GM19324 (cell line): ENCODE results near the gene RTL1.

ENCODE experiments used
- ATAC-seq: cut with Tn5 transposase; IDR thresholded peaks from one replicate; pipeline ENCODE4 v1.9.1; 2021; ENCODE audit warnings: mild to moderate bottlenecking, moderate library complexity; ENCODE audit not compliant: unreplicated experiment, low FRiP score

RTL1 gene

DNA sequence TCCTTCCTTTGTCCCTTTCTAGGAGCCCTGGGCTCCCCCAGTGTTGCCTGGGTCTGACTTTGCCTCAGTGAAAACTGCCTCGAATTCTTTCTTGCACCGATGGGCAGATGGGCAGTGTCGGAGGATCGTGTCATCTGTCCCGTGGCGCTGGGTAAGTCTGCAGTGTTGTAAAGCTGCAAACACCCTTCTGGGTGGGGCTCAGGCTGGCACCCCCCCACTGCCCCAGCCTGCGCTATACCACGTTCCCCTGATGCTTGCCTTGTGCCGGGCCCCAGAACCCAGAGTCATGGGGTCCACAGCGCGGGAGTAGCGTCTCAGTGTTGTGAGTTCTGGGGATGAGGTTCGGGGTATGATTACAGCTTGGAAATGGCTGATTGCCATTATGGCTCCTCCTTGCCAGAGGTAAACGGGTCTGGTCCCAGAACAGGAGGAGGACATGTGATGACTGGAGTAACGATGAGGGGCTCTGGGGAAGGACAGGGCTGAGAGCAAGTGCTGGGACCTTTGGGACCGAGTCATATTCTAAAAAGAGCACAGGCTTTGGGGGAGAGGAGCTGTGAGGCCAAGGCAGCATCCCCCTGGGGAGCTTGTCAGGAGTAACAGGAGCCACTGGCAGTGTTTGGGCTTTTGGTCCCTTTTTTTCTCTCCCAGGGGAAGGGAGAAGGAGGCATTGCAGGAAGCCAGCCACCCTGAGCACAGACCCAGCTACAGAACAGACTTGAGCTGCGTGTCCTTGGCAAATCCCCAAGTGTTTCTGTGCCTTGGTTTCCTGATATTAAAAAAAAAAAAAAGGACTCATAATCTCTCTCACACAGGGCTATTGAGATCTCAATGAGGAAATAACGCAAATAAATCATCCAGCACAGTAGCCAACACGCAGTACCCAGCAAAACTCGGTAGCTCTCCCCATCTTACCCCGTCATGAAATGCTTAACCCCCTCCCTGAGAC, 4.3 kb downstream of the RTL1 start:
- ATAC-seq: no peak

DNA sequence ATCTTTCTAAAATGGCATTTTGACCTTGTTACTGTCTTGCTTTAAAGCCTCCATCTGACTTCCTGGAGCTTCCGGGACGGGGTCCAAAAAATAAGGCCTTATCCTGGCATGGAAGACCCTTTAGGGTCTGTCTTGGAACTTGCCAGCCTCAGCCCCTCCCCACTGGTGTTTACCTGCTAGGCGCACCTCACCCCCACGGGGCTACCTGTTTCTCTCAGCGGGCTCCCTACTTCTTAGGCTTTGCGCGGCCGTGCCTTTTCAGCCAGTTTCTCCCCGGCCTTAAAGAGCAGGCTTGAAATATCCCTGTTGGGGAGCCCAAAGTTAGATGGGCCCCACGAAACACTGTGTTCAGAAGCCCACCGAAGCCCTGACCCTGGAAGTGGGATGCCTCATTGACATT, 5.1 kb downstream of the RTL1 start:
- no peak for ATAC-seq

GRCh38 chr14:100896369-100897060, 7.0 kb downstream of the RTL1 start:
- no peak for ATAC-seq

DNA sequence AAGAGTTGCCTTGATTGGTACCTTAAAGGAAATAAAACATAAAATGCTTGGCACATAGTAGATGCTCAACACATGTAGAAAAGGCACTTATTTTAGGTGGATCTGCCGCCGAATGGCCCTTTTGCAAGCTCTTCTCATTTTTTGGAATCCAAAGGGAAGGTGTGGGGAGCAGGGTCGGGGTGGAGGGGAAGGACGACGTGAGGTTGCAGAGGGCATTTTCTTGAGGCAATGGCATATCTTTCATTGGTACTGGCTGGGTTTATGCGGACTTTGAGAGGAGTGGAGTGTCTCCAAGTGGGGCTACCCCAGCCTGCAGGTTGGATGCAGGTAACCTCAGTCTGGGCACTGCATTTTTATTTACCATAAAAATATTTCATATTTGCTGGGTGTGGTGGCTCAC, 8.1 kb downstream of the RTL1 start:
- no peak for ATAC-seq

GRCh38 chr14:100894416-100894815, 9.1 kb downstream of the RTL1 start:
- no peak for ATAC-seq

GRCh38 chr14:100893760-100894159, 9.8 kb downstream of the RTL1 start:
- ATAC-seq: no peak

GRCh38 chr14:100893228-100893601, 10.3 kb downstream of the RTL1 start:
- ATAC-seq: no peak

- no peak for ATAC-seq
These were observed 10.9 kb downstream of the RTL1 start for GRCh38 chr14:100892496-100893227.

DNA sequence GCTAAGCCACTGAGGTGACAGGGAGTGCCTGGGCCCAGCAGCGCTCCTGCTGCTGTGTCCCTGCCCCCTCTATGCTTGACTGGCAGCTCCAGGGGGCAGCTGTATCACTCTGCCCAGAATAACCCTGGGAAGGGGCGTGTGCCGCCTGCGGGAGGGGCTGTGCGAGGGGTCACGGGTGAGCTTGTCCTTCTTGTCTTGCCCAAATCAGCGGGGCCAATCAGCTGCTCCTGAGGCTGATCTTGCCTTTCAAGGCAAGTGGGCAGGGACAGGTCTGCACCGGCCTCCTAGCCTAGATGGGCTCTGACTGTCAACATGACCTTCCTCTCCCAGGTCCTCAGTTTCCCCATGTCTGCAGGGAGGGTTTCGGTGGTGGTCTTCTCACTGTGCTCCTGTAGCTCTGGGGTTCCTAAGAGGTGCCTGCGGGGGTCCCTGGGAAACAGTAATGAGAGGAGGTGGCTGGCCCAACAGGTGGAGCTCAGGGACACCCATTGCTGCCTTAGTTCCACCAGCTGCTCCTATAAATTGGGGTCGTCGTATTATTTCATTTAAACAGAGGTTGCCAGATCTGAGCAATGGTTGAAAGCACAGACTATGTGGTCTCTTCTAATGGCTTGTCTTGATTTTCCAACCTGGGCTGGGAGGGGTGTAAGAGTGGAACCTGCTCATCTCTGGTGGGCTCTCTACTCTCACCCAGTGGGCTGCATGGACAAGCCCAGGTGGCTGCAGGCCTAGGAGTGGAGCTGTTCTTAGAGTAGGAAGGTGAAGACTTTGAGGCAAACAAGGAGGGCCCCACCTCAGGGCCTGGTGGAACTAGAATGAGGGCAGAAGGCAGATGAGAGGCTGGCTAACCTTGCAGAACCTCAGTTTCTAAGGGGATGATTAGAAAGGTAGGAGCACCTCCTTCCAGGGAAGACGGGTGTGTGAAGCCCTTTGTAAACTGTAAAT, 11.7 kb downstream of the RTL1 start:
- no peak for ATAC-seq

- no peak for ATAC-seq
These were observed 12.5 kb downstream of the RTL1 start for GRCh38 chr14:100891051-100891450.

GRCh38 chr14:100890061-100890850, 13.3 kb downstream of the RTL1 start:
- ATAC-seq: no peak

DNA sequence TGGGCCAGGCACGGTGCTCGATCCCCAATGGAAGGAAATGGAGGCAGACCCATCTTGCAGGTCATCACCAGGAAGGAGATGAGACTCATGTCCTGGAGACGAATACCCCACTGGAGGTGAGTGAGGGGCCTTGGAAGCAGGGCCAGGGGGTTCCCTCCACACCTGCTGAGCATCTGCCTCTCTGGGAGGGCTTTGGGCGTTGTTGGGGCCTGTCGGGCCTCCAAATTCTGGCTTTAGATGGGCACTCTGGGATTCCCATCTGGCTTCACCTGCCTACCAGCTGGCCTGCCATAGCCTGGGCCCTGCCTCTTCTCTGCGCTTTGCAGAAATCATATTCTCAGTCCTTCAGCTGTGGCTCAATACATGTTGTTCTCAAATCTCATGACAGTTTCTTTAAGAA, 13.9 kb downstream of the RTL1 start:
- ATAC-seq: no peak

DNA sequence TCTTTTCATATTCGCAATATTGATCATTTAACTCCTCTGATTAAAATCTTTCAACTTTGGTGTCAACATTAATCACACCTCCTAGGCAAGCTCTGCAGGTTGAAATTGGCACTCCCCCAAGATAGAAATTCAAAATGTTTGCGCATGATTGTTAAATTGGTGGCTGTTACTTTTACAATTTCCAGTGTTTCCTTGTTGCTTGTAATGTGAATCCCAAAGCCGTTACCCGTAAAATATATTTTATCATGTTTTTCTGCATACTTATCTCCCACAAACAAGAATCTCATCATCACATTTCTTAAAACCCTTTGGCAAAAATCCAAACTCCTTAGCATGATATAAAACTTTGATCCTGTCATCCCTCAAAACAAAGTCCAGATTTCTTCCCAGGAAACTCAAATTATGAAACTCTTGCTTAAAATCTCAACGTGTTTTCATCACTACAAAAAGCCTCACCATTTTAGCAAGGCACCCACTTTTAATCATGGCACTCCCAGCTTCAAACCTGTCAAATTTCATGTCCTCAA, 14.7 kb downstream of the RTL1 start:
- no peak for ATAC-seq

DNA sequence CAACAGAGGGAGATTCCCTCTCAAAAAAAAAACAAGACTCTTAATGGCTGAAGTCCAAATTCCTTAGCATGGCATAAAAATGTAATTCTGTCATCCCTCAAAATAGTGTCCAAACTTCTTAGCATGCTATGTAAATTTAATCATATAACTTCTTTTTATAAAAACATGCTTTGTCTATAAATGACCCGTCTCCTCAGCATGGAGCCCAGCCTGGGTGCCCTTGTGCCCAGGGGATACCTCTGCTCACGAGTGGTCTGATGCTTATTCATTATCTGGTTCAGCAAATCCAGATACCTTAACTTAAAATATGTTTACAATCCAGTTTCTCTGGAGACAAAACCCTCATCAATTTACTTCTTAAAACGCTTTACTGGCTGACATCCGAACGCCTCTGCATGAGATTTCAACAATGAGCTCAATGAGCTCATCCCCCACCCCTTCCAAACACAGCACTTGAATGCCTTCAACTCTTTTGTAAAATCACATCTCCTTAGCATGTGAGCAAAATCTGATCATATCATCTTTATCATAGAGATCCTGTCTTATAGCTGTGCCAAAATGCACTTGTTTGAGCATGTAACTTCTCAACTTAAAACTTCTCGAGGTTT, 15.7 kb downstream of the RTL1 start:
- ATAC-seq: no peak

GRCh38 chr14:100885617-100886016, 17.9 kb downstream of the RTL1 start:
- ATAC-seq: no peak

GRCh38 chr14:100885196-100885595, 18.3 kb downstream of the RTL1 start:
- no peak for ATAC-seq

- ATAC-seq: no peak
These were observed 19.1 kb downstream of the RTL1 start for GRCh38 chr14:100884456-100884855.

DNA sequence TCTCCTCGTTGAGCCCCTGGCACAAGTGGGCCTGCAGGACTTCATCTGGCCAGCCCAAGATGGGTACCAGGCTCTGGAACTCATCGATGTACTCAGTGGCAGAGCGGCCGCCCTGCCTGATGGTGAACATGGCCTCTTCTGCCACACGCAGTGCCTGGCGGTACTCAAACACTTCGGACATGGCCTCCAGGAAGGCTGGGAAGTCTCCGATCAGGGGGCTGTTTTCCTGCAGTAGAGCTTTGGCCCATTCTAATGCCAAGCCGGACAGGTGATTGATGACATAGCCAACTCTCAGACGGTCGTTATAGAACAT, 19.8 kb downstream of the RTL1 start:
- no peak for ATAC-seq
